PC-9 (cell line): Measurements from ENCODE around the gene SGK2. TPM values are rescaled to one million over a fixed set of nuclear protein-coding genes. Genes with fewer than 3 reads are reported as not detected.

Experiments
- BruUV-seq: library from RNA; stranded (reverse); fragments of 400-500 nt; replicated peaks from 2 replicates; lab custom pipeline; 2021; lab: Mats Ljungman, UMichigan
- CTCF ChIA-PET: fragments of 300-600 bp; sonication (Branson Sonifier 250); formaldehyde crosslinking; loops from one replicate; lab custom pipeline; 2022; ENCODE audit warnings: antibody characterized with exemption; lab: Charles Lee
- POLR2A ChIA-PET: fragments of 300-600 bp; sonication (Branson Sonifier 250); formaldehyde crosslinking; loops from one replicate; lab custom pipeline; 2022; ENCODE audit warnings: antibody characterized with exemption; ENCODE audit not compliant: unreplicated experiment; lab: Charles Lee
- DNase-seq, 2 experiments: peaks; one replicate each; pipeline versions ENCODE4 v3.0.0 to v3.0.0-alpha.2; 2015 to 2022; ENCODE audit warnings: mixed read lengths in 1 of 2
- H2AFZ ChIP-seq: fragments of 200-600 bp; sonication (generic); 2 replicates; pipeline ENCODE4 v1.8.1; 2017; ENCODE audit warnings: antibody characterized with exemption
- H3F3A ChIP-seq: fragments of 200-600 bp; sonication (generic); 2 replicates; pipeline ENCODE4 v1.8.1; 2017; ENCODE audit warnings: antibody characterized with exemption, mild to moderate bottlenecking, low read depth; ENCODE audit not compliant: insufficient read depth
- H3K27ac ChIP-seq: fragments of 200-600 bp; sonication (generic); 2 replicates; pipeline ENCODE4 v1.6.1; 2016; ENCODE audit warnings: mixed run types
- H3K27me3 ChIP-seq: fragments of 200-600 bp; sonication (generic); 2 replicates; pipeline ENCODE4 v1.6.1; 2016; ENCODE audit warnings: low read depth, mixed run types; ENCODE audit not compliant: insufficient read depth
- H3K36me3 ChIP-seq: fragments of 200-600 bp; sonication (generic); 2 replicates; pipeline ENCODE4 v1.6.1; 2016; ENCODE audit warnings: low read depth, mixed run types
- H3K4me1 ChIP-seq: fragments of 200-600 bp; sonication (generic); replicated peaks from 2 replicates; pipeline ENCODE4 v1.6.1; 2016; ENCODE audit warnings: mixed run types; ENCODE audit not compliant: insufficient read depth
- H3K4me2 ChIP-seq: fragments of 200-600 bp; sonication (generic); 2 replicates; pipeline ENCODE4 v1.6.1; 2017; ENCODE audit warnings: mixed run types
- H3K4me3 ChIP-seq: fragments of 200-600 bp; sonication (generic); 2 replicates; pipeline ENCODE4 v1.6.1; 2016; ENCODE audit warnings: mixed run types
- H3K79me2 ChIP-seq: fragments of 200-600 bp; sonication (generic); 2 replicates; pipeline ENCODE4 v1.6.1; 2017; ENCODE audit warnings: low read depth, mixed run types
- H3K9me2 ChIP-seq: fragments of 200-600 bp; sonication (generic); 2 replicates; pipeline ENCODE4 v1.8.1; 2017; ENCODE audit warnings: mild to moderate bottlenecking; ENCODE audit not compliant: insufficient read depth
- H3K9me3 ChIP-seq: fragments of 200-600 bp; sonication (generic); 2 replicates; pipeline ENCODE4 v1.8.1; 2016; ENCODE audit warnings: low read depth; ENCODE audit not compliant: insufficient read depth
- H4K20me1 ChIP-seq: fragments of 200-600 bp; sonication (generic); 2 replicates; pipeline ENCODE4 v1.8.1; 2017; ENCODE audit not compliant: insufficient read depth
- EZH2 ChIP-seq: fragments of 200-600 bp; sonication (generic); IDR thresholded peaks from 2 replicates; pipeline ENCODE4 v1.8.0; 2017; ENCODE audit warnings: antibody characterized with exemption, low read depth
- intact Hi-C: fragments of 100-400 bp; cut with micrococcal nuclease; formaldehyde crosslinking; loops from one replicate; pipeline ENCODE4 v1.10.0; 2022; ENCODE audit not compliant: unreplicated experiment
- total RNA-seq: library from RNA; stranded (reverse); gene quantifications from 2 replicates; pipeline ENCODE4 v1.2.3, GENCODE V29; 2021
- TF ChIP-seq, protein P1 (sequence below): fragments of 200-600 bp; sonication (generic); conservative IDR thresholded peaks from 2 replicates; pipeline ENCODE4 v1.6.1; 2017; ENCODE audit warnings: mixed run types, antibody characterized with exemption, mild to moderate bottlenecking, moderate library complexity

SGK2 gene
- total RNA-seq, 1 experiment from 2014 or later = 3.1 TPM

DNA sequence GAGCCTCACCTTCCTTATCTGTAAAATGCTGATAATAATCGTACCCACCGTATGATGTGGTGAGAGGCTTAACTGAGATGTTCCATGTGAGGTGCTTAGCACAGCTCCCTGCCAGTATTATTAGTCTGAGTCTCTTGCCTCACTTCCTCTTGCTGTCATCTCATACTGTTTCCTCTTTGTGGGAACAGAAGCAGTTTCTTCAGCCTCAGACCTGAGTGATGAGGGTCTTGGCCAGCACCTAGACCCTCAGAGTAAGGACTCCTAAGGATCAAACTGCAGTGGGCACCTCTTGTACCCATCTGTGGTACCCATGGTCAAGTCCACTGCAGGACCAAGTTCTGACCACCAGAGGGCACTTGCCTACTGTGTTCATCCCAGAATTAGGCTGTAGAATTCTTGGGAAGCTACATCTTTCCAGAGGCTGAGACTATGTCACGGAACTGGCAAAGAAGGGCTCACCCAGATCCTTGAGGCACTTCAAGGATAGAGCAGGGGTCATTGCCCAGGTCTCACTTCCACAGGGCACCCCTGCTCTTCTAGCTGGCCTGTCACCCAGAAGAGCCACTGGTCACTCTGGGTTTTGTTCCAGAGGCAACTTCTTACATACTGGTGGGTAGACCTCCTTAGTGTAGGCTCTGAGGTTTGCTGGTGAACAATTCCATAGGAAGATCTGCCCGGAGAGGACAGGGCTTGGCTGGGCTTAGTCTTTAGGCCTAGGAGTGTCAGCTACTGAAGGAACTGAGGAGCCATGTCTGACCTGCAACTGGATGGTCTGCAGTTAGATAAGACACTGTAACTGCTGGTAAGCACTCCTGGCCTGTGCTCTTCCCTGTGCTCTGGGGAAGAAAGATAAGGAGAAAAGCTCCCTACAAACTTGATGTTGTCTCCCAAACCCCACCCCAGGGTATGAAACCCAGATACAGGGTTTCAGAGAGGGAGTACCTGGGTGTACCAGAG is 20.6 kb upstream of the SGK2 start:
- Histone ChIP-seq H3K27me3 (no peaks in the 10 kb centered on the region), H3K4me3 (no peak overlapping the region), H3K79me2 (no peaks in the 10 kb centered on the region), H3K4me2 (no peak overlapping the region), H3K4me1 (peaks cover 13% of the 10 kb centered on the region), H4K20me1 (0 out of 2 replicates have a peak, but pooled peaks cover 4% of the 10 kb centered on the region), H2AFZ (no peak overlapping the region), H3K9me2 (no peaks in the 10 kb centered on the region), H3K36me3 (no peaks in the 10 kb centered on the region), H3K9me3 (no peaks in the 10 kb centered on the region), H3F3A (peaks cover 25% of the 10 kb centered on the region; the same call in 1 of the 2 replicates), H3K27ac (no peak overlapping the region)
- BruUV-seq = no TSS peak
- POLR2A ChIA-PET = no interaction called here
- CTCF ChIA-PET = interaction anchor here (0.5 to 2.2 kb wide), 12 partner anchors 17 to 551 kb away, joined by 3 to 7 read pairs (median 4); partner anchors contain the start of gene IFT52
- peak; percentile 46 to 65 for DNase-seq
- intact Hi-C loops = loop anchor here (1.0 to 10.0 kb wide), 5 partner anchors 89 to 657 kb away; no protein-coding TSS in a partner anchor
- TF ChIP-seq, protein P1, sequence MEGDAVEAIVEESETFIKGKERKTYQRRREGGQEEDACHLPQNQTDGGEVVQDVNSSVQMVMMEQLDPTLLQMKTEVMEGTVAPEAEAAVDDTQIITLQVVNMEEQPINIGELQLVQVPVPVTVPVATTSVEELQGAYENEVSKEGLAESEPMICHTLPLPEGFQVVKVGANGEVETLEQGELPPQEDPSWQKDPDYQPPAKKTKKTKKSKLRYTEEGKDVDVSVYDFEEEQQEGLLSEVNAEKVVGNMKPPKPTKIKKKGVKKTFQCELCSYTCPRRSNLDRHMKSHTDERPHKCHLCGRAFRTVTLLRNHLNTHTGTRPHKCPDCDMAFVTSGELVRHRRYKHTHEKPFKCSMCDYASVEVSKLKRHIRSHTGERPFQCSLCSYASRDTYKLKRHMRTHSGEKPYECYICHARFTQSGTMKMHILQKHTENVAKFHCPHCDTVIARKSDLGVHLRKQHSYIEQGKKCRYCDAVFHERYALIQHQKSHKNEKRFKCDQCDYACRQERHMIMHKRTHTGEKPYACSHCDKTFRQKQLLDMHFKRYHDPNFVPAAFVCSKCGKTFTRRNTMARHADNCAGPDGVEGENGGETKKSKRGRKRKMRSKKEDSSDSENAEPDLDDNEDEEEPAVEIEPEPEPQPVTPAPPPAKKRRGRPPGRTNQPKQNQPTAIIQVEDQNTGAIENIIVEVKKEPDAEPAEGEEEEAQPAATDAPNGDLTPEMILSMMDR = peak; percentile 98
- no peak for TF ChIP-seq EZH2

DNA sequence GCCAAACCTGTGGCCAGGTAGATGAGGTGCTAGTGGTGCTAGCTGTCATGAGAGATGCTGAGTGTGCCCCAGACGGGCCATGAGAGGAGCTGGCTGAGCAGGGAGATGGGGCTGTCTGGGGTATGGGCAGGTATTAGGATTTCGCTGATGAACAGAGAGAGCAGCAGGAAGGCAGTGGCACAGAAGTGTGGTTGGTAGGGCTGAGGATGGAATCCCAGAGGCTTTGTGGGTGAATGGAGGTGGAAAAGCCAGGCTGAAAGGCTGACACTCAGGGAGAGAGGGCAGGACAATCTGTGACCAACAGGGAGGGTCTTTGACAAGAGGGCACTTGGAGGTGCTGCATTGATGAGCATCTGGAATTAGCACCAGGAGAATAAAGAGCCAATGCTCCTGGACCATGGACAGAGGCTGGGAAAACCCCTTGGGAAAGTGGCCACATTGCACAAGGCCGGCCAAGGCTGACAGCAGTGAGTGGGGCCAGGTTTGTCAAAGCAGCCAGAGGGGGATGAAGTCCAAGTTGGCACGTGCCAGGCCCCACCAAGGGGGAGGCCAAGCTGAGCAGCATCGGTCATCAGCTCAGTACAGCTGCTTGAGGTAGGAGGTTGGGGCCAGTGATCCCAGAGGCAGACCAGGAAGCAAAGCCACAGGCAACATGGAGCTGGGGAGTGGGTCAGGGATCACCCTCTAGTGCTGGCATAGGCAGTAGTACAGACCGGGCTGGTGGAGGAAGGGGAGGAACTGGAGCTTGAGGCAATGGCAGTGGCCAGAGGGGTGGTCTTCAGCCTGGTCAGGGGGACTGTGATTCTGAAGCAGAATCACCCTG is 19.7 kb upstream of the SGK2 start:
- POLR2A ChIA-PET = no interaction called here
- no peak for TF ChIP-seq EZH2
- TF ChIP-seq, protein P1 = no peak
- no TSS peak for BruUV-seq

More for the DNA sequence above, 19.7 kb upstream of the SGK2 start:
- no peaks in the 10 kb centered on the region for H3K9me2 ChIP-seq
- no peak overlapping the region for H3K4me3 ChIP-seq
- no peak overlapping the region for H3K4me2 ChIP-seq
- no peak overlapping the region for H2AFZ ChIP-seq
- 0 out of 2 replicates have a peak, but pooled peaks cover 4% of the 10 kb centered on the region for H4K20me1 ChIP-seq
- H3F3A ChIP-seq = peaks cover 25% of the 10 kb centered on the region; the same call in 1 of the 2 replicates
- CTCF ChIA-PET = interaction anchor here (0.5 to 2.2 kb wide), 5 partner anchors 16 to 716 kb away, joined by 3 to 7 read pairs (median 3); no protein-coding TSS in a partner anchor
- peaks cover 13% of the 10 kb centered on the region for H3K4me1 ChIP-seq
- intact Hi-C loops = loop anchor here (1.0 to 10.0 kb wide), 5 partner anchors 90 to 656 kb away; no protein-coding TSS in a partner anchor
- H3K36me3 ChIP-seq = 0 out of 2 replicates have a peak, but pooled peaks cover under 1% of the 10 kb centered on the region
- no peaks in the 10 kb centered on the region for H3K9me3 ChIP-seq
- no peaks in the 10 kb centered on the region for H3K79me2 ChIP-seq
- H3K27me3 ChIP-seq = no peaks in the 10 kb centered on the region
- no peak overlapping the region for H3K27ac ChIP-seq
- no peak for DNase-seq
